CD4-positive, alpha-beta T cell treated with Interleukin-1 beta for 1 hour (primary cell): Measurements from ENCODE around the gene DDX54.

ENCODE experiments used
- DNase-seq, 2 donors: peaks; one replicate each; pipeline ENCODE4 v3.0.0-alpha.2; 2020 to 2022

DDX54 gene

GRCh38 chr12:113186666-113187325, 1.5 kb upstream of the DDX54 start:
- DNase-seq, result no peak

GRCh38 chr12:113186033-113186365, 721 bp upstream of the DDX54 start:
- DNase-seq, result peak in 1 of 2 donors; percentile 22

- DNase-seq, result peak; percentile 88 to 90
Observed at GRCh38 chr12:113184900-113185179, 438 bp downstream of the DDX54 start.

DNA sequence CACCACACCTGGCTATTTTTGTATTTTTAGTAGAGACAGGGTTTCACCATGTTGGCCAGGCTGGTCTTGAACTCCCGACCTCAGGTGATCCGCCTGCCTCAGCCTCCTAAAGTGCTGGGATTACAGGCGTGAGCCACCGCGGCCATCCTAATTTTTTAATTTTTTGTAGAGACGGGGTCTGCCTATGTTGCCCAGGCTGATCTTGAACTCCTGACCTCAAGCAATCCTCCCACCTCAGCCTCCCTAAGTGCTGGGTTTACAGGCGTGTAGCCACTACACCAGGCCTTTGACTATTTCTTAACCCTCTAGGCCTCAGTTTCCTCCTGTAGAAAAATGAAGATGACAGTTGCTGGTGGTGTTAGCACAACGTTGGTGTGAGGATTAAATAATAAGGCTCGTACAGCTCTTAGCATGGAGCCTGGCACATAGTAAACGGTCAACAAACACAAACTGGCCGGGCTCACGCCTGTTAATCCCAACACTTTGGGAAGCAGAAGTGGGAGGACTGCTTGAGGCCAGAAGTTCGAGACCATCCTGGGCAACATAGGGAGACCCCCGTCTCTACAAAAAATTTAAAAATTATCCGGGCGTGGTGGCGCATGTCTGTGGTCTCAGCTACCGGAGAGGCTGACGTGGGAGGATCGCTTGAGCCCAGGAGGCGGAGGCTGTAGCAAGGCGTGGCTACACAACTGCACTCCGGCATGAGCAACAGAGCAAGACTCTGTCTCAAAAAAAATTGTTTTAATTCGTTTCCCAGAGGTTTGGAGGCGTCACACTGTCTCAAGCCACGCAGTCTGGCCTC, 979 bp downstream of the DDX54 start:
- DNase-seq, result no peak

- DNase-seq, result no peak
Observed at GRCh38 chr12:113183030-113183589, 2.2 kb downstream of the DDX54 start.

- no peak for DNase-seq
Observed at GRCh38 chr12:113181975-113182374, 3.3 kb downstream of the DDX54 start.

DNA sequence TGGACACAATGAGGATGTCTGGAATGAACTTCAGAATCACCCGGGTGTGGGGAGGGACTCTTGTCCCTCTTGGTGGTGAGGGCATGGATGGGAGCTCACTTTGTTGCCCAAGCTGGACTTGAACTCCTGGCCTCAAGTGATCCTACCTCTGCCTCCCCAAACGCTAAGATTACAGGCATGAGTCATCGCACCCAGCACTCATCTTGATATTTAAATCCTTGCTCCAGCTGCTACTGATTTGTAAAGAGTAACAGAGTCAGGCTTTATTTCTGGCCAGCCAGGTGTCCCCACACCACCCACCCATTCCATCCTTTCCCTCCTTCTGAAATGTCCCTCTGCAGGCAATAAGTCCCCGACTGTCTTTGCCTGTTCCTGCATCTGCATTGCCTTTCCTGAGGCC, 4.9 kb downstream of the DDX54 start:
- DNase-seq, result no peak

GRCh38 chr12:113179023-113179422, 6.3 kb downstream of the DDX54 start:
- DNase-seq, result no peak

- DNase-seq, result peak; percentile 71 to 79
Observed at GRCh38 chr12:113174461-113175384, 10.6 kb downstream of the DDX54 start.

DNA sequence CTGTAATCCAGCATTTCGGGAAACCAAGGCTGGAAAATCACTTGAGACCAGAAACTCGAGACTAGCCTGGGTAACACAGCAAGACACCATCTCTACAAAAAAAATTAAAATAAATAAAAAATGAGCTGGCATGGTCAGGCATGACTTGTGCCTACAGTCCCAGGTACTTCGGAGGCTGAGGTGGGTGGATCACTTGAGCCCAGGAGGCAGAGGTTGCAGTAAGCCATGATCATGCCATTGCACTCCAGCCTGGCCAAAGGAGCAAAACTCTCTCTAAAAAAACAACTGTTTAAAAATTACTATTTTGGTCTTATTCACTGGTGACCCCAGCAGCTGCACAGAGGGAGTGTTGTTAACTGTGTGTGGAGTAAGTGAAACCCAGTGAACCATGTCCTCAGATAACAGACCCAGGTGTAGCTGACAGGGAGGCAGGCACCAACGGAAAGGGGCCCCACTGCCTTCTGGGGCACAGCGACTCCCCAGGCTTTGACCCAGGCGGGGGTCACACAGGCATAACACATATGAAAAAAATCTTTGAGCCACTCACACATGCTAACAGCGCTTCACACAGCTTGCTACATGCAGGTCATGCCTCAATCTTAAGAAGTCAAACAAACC, 12.1 kb downstream of the DDX54 start:
- DNase-seq, result no peak

DNA sequence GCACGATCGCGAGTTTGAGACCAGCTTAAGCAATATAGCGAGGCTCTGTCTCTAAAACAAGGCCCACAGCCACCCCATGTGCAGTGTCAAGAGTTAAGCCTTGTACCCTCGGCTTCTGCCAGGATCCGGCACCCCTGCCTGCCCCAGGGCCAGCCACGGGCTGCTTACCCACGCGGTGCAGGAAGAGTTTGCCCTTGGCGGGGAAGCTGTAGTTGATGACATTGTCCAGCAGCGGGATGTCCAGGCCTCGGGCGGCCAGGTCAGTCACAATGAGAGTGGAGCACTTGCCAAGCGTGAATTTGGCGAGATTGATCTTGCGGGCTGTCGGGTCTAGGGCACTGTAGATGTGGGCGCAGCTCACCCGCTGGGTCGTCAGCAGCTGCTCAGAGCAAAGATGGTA, 13.1 kb downstream of the DDX54 start:
- DNase-seq, result no peak

DNA sequence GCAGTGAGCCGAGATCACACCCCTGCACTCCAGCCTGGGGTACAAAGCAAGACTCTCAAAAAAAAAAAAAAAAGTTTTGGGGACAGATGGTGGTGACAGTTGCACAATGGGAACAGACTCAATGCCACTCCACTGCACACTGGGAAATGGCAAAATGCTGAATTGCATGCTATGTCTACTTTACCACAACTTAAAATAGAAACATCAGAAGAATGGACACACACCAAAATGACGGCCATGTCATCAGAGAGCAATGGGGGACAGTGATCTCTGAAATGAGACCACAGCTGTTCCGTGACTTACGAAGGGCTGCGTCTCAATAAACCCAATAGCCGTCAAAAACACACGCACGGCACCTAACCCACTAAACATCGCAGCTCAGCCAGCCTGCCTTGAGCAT, 13.7 kb downstream of the DDX54 start:
- no peak for DNase-seq

DNA sequence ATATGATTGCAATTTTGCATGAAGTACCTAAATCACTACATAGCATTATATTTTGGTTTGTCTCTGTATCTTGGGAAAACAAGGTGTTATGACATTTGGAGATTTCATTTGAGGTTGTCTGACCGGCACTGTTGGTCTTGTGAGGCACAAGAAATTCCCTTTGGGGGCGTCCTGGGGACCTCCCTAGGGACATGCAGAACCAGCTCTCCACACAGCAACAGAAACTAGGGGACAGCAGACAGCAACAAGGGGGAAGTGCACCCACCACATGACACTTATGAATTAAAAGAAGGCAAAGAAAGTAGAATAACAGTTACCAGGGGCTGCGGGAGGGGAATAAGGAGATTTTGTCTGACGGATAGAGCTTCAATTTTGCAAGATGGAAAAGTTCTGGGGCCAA, 14.4 kb downstream of the DDX54 start:
- DNase-seq, result no peak

GRCh38 chr12:113170457-113170856, 14.8 kb downstream of the DDX54 start:
- no peak for DNase-seq

- DNase-seq, result no peak
Observed at GRCh38 chr12:113169697-113170096, 15.6 kb downstream of the DDX54 start.

DNA sequence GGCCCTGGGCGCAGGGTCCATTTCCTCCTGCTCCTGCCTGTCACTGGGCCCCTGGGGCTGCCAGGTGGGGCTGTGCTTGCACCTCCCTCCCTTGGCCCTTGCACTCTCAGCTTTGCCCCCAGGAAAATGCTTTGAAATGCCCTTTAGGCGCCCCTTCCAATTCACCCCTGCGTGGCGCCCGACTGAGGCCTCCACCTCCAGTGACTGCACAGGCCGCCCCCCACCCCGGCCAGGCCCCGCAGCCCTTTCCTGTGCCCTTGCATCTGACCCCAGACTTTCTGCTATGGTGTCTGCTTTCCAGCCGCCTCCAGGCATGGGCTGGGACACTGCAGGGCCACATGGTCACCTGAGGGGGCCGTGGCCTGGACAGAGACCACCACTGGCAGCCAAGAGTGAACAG, 17.4 kb downstream of the DDX54 start:
- no peak for DNase-seq

- no peak for DNase-seq
Observed at GRCh38 chr12:113165521-113166450, 19.5 kb downstream of the DDX54 start.

- no peak for DNase-seq
Observed at GRCh38 chr12:113164014-113164413, 21.3 kb downstream of the DDX54 start.

DNA sequence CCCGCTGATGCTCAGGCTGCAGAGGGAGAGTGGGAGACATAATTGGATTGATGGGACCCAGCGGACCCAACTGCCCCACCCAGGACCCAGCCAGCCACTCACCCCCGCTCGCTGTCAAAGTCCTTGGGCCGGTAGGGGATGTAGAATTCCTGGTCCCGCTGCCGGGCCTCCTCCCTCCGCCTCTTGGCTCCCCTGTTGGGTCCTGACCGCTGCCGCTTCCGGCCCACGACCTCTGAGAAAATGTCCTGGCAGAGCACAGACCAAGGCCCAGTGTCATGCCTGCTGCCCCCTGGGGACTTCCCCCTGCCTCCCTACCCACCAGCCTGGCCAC, 22.3 kb downstream of the DDX54 start:
- no peak for DNase-seq

DNA sequence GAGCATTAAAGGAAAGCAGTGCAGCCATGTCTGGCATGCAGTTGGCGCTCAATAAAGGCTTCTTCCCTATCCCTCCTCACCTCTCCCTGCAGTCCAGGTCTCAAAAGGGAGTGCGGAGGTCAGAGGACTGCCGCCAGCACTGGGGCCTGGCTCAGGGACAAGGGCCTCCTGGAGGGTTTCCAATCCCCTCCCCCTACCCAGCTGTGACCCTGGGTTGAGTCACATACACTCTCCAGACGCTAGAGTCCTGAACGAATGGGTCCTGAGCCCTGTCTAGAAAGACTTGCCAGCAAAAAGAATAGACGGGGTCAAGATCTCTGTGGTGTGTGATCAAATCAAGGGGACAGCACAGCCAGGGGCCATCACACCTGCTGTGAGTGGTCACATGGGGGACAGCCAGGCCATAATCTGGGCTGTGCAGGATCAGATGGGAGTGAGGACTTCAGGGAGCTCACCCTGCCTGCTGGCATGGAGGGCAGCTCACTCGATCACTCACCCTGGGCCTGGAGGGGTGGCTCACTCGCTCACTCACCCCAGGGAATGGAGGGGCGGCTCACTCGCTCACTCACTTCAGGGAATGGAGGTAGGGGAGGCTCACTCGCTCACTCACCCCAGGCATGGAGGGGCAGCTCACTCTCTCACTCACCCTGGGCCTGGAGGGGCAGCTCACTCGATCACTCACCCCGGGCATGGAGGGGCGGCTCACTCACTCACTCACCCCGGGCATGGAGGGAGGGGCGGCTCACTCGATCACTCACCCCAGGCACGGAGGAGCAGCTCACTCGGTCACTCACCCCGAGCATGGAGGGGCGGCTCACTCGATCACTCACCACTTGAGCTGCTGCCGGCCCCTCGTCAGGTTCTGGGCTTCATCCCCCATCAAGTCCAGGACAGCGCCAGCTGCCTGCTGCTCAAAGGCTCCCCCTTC, 22.9 kb downstream of the DDX54 start:
- DNase-seq, result no peak
